Ishikawa (cell line): ENCODE measurements around the gene TNPO3.

ENCODE experiments used
- CEBPB ChIP-seq: IDR thresholded peaks from 2 replicates; pipeline ENCODE4 v1.6.1; 2012
- CREB1 ChIP-seq: IDR thresholded peaks from 2 replicates; pipeline ENCODE4 v1.6.1; 2012; ENCODE audit warnings: low read depth
- EGR1 ChIP-seq: IDR thresholded peaks from 2 replicates; pipeline ENCODE4 v1.6.1; 2012
- EP300 ChIP-seq: IDR thresholded peaks from 2 replicates; pipeline ENCODE4 v1.6.1; 2012; ENCODE audit warnings: borderline replicate concordance
- FOXM1 ChIP-seq: IDR thresholded peaks from 2 replicates; pipeline ENCODE4 v1.6.1; 2012; ENCODE audit warnings: low read depth, borderline replicate concordance
- MAX ChIP-seq: IDR thresholded peaks from 2 replicates; pipeline ENCODE4 v1.6.1; 2012
- NFIC ChIP-seq: IDR thresholded peaks from 2 replicates; pipeline ENCODE4 v1.6.1; 2012
- RAD21 ChIP-seq: IDR thresholded peaks from 2 replicates; pipeline ENCODE4 v1.6.1; 2012; ENCODE audit warnings: low read depth
- TAF1 ChIP-seq: IDR thresholded peaks from 2 replicates; pipeline ENCODE4 v1.6.1; 2012; ENCODE audit warnings: low read depth, mild to moderate bottlenecking
- TCF12 ChIP-seq: IDR thresholded peaks from 2 replicates; pipeline ENCODE4 v1.6.1; 2012; ENCODE audit warnings: low read depth
- TEAD4 ChIP-seq: IDR thresholded peaks from 2 replicates; pipeline ENCODE4 v1.6.1; 2012
- YY1 ChIP-seq: IDR thresholded peaks from 2 replicates; pipeline ENCODE4 v1.6.1; 2012; ENCODE audit warnings: low read depth
- ZBTB7A ChIP-seq: IDR thresholded peaks from 2 replicates; pipeline ENCODE4 v1.6.1; 2012; ENCODE audit warnings: low read depth
- TF ChIP-seq, protein P1 (sequence below): IDR thresholded peaks from 2 replicates; pipeline ENCODE4 v1.6.1; 2012; ENCODE audit warnings: low read depth, mild to moderate bottlenecking
- TF ChIP-seq, protein P2 (sequence below): IDR thresholded peaks from 2 replicates; pipeline ENCODE4 v1.6.1; 2012

The TNPO3 gene

DNA sequence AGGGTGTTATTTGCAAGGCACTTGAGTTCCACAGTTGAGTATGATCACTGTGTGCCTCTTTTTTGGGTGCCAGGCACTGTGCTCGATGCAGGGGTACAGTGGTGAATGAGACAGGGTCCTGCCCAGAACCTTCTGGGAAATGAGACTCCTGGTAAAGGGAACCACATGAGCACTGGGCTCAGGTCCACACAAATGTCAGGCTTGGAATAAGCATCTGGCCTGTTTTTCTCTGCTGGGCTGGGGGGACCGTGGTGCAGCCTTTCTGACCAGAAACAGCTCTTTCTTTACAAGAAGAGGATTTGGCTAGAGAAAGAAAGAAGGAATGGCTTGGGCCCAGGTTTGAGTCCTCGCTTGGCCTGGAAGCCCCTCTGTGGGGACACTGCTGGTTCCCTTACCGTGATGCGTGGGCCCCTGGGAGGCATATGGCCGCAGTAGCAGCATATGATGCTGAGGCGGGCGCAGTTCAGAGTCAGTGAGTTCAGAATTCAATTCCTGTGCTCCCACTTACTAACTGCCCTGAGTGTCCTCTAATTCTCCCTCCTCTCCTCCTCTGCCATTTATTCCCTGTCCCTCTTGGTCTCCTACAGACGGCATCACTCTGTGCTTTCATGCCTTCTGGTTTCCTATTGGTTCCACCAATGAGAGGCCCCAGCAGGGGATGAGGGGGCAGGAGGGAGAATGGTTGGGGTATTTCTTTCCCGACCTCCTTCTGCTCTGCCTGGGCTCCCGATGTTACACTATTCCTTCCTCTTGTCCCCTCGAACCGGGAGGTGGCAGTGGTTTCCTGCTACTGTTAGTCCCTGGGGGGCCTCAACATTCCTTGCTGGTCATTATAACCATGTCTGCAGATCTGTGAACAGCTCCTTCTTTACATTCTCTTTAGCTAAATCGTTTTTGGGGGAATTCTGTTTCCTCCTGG lies 134.8 kb downstream of the TNPO3 start:
- TF ChIP-seq CREB1: no peak
- no peak for TF ChIP-seq TAF1
- TF ChIP-seq, protein P1, sequence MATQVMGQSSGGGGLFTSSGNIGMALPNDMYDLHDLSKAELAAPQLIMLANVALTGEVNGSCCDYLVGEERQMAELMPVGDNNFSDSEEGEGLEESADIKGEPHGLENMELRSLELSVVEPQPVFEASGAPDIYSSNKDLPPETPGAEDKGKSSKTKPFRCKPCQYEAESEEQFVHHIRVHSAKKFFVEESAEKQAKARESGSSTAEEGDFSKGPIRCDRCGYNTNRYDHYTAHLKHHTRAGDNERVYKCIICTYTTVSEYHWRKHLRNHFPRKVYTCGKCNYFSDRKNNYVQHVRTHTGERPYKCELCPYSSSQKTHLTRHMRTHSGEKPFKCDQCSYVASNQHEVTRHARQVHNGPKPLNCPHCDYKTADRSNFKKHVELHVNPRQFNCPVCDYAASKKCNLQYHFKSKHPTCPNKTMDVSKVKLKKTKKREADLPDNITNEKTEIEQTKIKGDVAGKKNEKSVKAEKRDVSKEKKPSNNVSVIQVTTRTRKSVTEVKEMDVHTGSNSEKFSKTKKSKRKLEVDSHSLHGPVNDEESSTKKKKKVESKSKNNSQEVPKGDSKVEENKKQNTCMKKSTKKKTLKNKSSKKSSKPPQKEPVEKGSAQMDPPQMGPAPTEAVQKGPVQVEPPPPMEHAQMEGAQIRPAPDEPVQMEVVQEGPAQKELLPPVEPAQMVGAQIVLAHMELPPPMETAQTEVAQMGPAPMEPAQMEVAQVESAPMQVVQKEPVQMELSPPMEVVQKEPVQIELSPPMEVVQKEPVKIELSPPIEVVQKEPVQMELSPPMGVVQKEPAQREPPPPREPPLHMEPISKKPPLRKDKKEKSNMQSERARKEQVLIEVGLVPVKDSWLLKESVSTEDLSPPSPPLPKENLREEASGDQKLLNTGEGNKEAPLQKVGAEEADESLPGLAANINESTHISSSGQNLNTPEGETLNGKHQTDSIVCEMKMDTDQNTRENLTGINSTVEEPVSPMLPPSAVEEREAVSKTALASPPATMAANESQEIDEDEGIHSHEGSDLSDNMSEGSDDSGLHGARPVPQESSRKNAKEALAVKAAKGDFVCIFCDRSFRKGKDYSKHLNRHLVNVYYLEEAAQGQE: no peak
- no peak; the same call in 1 of the 2 replicates for TF ChIP-seq RAD21
- no peak for TF ChIP-seq TCF12
- TF ChIP-seq, protein P2, sequence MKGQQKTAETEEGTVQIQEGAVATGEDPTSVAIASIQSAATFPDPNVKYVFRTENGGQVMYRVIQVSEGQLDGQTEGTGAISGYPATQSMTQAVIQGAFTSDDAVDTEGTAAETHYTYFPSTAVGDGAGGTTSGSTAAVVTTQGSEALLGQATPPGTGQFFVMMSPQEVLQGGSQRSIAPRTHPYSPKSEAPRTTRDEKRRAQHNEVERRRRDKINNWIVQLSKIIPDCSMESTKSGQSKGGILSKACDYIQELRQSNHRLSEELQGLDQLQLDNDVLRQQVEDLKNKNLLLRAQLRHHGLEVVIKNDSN: no peak
- no peak for TF ChIP-seq NFIC
- TF ChIP-seq ZBTB7A: no peak
- no peak for TF ChIP-seq MAX
- no peak for TF ChIP-seq TEAD4
- TF ChIP-seq YY1: no peak
- TF ChIP-seq FOXM1: no peak
- TF ChIP-seq EGR1: no peak
- no peak for TF ChIP-seq CEBPB
- no peak for TF ChIP-seq EP300

DNA sequence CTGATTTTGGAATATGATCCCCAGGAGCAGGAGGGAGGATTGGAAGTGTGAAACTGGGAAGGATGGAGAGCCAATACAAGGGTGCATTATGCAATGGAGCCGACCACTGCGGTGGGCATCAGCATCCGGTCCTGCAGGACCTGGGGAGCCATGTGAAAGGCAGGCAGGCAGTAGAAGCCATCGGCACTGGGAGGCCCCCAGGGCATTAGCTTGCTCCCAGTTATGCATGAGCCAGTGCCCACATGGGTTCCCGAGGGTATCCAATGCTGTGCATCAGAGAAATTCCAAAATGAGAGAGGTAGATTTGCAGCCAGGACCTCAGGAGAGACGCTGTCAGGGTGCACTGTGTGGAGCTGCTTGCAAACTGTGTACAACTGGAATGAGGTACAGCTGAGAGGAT lies 135.7 kb downstream of the TNPO3 start:
- TF ChIP-seq ZBTB7A (no peak), NFIC (no peak), MAX (no peak), YY1 (no peak), TEAD4 (no peak), EGR1 (no peak)

DNA sequence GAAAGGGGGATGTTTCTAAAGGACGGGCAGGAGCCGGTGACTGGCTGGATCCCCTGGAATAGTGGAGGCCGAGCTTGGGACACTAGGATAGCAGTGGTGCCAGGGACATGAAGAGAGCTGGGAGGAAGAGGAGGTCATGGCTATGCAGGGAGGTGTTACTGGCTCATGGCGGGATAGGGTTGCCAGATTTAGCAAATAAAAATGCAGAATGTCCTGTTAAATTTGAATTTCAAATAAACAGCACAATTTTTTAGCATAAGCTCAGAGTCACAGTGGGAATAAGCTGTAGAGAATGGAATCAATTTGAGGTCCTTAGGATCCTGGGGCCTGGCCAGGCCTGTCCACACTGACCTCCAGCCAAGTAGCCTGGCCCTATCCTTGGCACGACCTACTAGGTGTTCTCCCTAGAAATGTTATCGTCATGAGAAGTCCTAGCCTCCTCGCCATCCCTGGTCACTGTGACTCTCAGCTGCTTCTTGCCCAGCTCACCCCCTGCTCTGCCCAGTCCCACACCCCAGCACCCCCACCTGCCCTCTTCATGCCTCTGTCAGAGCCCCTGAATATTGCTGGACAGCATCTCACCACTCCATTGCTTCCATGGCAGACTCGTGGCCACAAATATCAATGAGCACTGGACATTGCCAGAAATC lies 136.8 kb downstream of the TNPO3 start:
- TF ChIP-seq ZBTB7A (no peak), EP300 (no peak), CREB1 (no peak), EGR1 (no peak), TEAD4 (no peak), CEBPB (no peak), FOXM1 (no peak), MAX (no peak), YY1 (no peak), RAD21 (no peak), TAF1 (no peak), NFIC (no peak), TCF12 (no peak)
- TF ChIP-seq, protein P1: no peak
- TF ChIP-seq, protein P2: no peak

DNA sequence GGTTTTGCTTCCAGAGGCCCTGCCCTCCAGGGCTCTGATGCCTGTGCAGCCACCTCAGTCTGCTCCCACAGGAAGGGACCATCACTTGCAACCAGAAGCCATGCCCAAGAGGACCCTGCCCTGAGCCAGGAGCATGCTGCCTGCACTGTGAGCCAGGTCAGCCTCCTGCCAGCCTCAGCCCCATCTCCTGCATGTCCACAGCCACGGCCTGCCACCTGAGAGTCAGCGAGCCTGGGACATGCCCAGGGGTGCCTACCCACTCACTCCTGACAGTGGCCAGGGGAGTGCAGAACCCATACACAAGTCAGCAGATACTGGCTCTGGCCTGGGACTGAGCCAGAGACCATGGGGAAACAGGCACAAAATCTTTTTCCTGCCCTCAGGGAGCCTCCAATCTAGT lies 137.8 kb downstream of the TNPO3 start:
- no peak for TF ChIP-seq TEAD4

- TF ChIP-seq RAD21 (no peak), TCF12 (no peak), TEAD4 (no peak), EP300 (no peak), TAF1 (no peak), ZBTB7A (no peak)
These were observed 138.3 kb downstream of the TNPO3 start for GRCh38 chr7:128916643-128916915.
